Breast epithelium (tissue), 3 donors: Measurements from ENCODE around the gene CLEC11A.

Experiments
- POLR2A ChIP-seq: fragments of 450-650 bp; IDR thresholded peaks from one replicate; pipeline ENCODE4 v1.6.1; 2016; ENCODE audit warnings: antibody characterized with exemption, mild to moderate bottlenecking, moderate library complexity
- POLR2AphosphoS5 ChIP-seq, 3 donors: sonication (generic); formaldehyde crosslinking; IDR thresholded peaks; one replicate each; pipeline ENCODE4 v1.6.1; 2017; ENCODE audit warnings: antibody characterized with exemption in 3 of 3
- TF ChIP-seq, protein P1 (sequence below), 3 donors: fragments of 450-650 bp; IDR thresholded peaks; one replicate each; pipeline ENCODE4 v1.5.1; 2016 to 2017; ENCODE audit warnings: antibody characterized with exemption in 3 of 3, mild to moderate bottlenecking in 3 of 3, moderate library complexity in 3 of 3

DNA sequence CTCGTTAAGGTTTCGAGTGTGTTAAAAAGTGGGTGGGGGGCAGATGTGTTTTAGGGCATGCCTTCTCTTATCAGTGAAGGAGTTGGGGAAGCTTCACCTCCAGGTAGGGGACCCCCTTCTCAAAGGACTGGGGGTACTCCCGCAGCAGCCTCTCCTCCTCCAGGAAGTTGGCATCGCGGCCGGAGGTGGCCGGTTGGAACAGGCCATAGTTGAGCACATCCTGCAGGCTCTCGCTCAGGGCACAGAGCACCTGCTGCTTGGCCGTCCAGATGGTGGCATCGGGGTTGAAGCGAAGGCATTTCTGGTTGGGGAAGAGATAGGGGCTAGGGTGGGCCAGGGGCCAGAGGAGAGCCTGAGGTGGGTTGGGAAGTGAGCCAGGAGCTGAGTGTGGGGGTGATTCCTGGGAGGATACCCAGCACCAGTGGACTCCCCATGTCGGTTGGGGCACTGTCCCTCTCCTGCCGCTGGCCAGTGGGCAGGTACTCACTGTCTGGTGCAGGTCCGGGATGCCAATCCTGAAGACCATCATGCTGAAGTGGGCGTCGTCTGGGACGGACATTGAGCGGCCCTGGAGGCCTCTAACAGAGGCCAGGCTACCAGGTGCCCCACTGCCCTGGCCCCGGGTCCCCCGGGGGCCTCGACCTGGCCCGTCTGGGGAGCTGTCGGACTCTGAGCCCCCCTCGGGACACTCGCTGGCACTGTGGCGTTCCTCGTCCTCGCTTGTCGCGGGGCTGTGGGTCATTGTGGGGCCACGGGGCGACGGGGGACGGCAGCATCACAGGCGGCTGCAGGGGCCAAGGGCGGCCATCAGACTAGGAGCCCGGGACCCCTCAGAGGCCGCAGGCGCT is 6.8 kb upstream of the CLEC11A start:
- TF ChIP-seq, protein P1, sequence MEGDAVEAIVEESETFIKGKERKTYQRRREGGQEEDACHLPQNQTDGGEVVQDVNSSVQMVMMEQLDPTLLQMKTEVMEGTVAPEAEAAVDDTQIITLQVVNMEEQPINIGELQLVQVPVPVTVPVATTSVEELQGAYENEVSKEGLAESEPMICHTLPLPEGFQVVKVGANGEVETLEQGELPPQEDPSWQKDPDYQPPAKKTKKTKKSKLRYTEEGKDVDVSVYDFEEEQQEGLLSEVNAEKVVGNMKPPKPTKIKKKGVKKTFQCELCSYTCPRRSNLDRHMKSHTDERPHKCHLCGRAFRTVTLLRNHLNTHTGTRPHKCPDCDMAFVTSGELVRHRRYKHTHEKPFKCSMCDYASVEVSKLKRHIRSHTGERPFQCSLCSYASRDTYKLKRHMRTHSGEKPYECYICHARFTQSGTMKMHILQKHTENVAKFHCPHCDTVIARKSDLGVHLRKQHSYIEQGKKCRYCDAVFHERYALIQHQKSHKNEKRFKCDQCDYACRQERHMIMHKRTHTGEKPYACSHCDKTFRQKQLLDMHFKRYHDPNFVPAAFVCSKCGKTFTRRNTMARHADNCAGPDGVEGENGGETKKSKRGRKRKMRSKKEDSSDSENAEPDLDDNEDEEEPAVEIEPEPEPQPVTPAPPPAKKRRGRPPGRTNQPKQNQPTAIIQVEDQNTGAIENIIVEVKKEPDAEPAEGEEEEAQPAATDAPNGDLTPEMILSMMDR (IDR thresholded peaks at IDR 0.05): no peak
- TF ChIP-seq POLR2A (no peak), POLR2AphosphoS5 (IDR thresholded peaks at IDR 0.05) (no peak)
